HCT116 (cell line): Measurements from ENCODE around the gene HSPA2. TPM values are rescaled to one million over a fixed set of nuclear protein-coding genes. Genes with fewer than 3 reads are reported as not detected.
"Not testable (repeated sequence)": the region's sequence is repeated elsewhere in the genome, so short reads cannot be mapped to it uniquely, and the experiment has no call there.

Experiments used
- ATAC-seq: fragments of 200-7000 bp; cut with Tn5 transposase; 2 replicates; pipeline ENCODE4 v1.9.1; 2020; ENCODE audit warnings: mild to moderate bottlenecking, moderate library complexity
- BruUV-seq: library from RNA; stranded (reverse); fragments of 400-500 nt; replicated peaks from 2 replicates; lab custom pipeline; 2021; lab: Mats Ljungman, UMichigan
- CTCF ChIA-PET: fragments of 300-600 bp; sonication (Branson Sonifier 250); formaldehyde crosslinking; loops from one replicate; lab custom pipeline; 2021; ENCODE audit warnings: antibody characterized with exemption; lab: Charles Lee
- POLR2A ChIA-PET: fragments of 300-600, 350-600 bp; sonication (Branson Sonifier 250); formaldehyde crosslinking; loops from one replicate; lab custom pipeline; 2021; ENCODE audit warnings: antibody characterized with exemption; lab: Charles Lee
- RAD21 ChIA-PET, 2 experiments: fragments of 300-600 bp; sonication (Branson Sonifier 250); formaldehyde crosslinking; loops; one replicate each; lab custom pipeline; 2023; ENCODE audit warnings: low total read pairs in 2 of 2; ENCODE audit not compliant: uncharacterized antibody in 2 of 2, unreplicated experiment in 2 of 2, low non-redundant PET in 1 of 2; lab: Charles Lee
- DNase-seq: peaks from one replicate; pipeline ENCODE4 v3.0.0-alpha.2; 2010; ENCODE audit warnings: low read depth, low spot score
- H2AFZ ChIP-seq: fragments of 200-600 bp; shearing (Covaris generic), sonication (generic); 2 replicates; pipeline ENCODE4 v1.6.1; 2017; ENCODE audit warnings: low read depth, mixed run types, mixed read lengths, antibody characterized with exemption, low read length; ENCODE audit not compliant: poor library complexity, severe bottlenecking
- H3K27ac ChIP-seq: 2 replicates; pipeline ENCODE4 v1.5.1; 2012; ENCODE audit warnings: low read depth, low read length
- H3K27me3 ChIP-seq: fragments of 200-600 bp; sonication (generic); 2 replicates; pipeline ENCODE4 v1.6.1; 2016; ENCODE audit warnings: mixed run types, low read length, mixed read lengths; ENCODE audit not compliant: insufficient read depth
- H3K36me3 ChIP-seq, 2 experiments: fragments of 200-500 bp in 1 of 2; fragments of 200-600 bp in 1 of 2; sonication (Bioruptor generic) in 1 of 2; sonication (generic) in 1 of 2; 2 replicates each; pipeline versions ENCODE4 v1.5.1 to v1.6.1; 2014 to 2016; ENCODE audit warnings: low read length in 2 of 2, inconsistent platforms in 1 of 2, mixed read lengths in 1 of 2, mixed run types in 1 of 2; ENCODE audit not compliant: insufficient read depth in 2 of 2, control insufficient read depth in 1 of 2
- H3K4me1 ChIP-seq, 2 experiments: fragments of 200-600 bp in 1 of 2; sonication (generic) in 1 of 2; 2 replicates each; pipeline versions ENCODE4 v1.5.1 to v1.6.1; 2012 to 2017; ENCODE audit warnings: low read length in 2 of 2, inconsistent platforms in 1 of 2, mild to moderate bottlenecking in 1 of 2, mixed read lengths in 1 of 2, mixed run types in 1 of 2, moderate library complexity in 1 of 2; ENCODE audit not compliant: insufficient read depth in 2 of 2, control insufficient read depth in 1 of 2
- H3K4me2 ChIP-seq: fragments of 200-600 bp; sonication (generic); 2 replicates; pipeline ENCODE4 v1.6.1; 2017; ENCODE audit warnings: mixed run types, low read length, mixed read lengths
- H3K4me3 ChIP-seq, 2 experiments: fragments of 200-600 bp in 1 of 2; sonication (generic) in 1 of 2; replicated peaks in 1 of 2; 2 replicates each; pipeline ENCODE4 v1.5.1; 2011 to 2016; ENCODE audit warnings: low read length in 2 of 2, control low read depth in 1 of 2, low read depth in 1 of 2, mild to moderate bottlenecking in 1 of 2, mixed read lengths in 1 of 2, mixed run types in 1 of 2
- H3K79me2 ChIP-seq: fragments of 200-600 bp; sonication (generic); 2 replicates; pipeline ENCODE4 v1.6.1; 2017; ENCODE audit warnings: mild to moderate bottlenecking, mixed run types, low read length, moderate library complexity, mixed read lengths; ENCODE audit not compliant: insufficient read depth
- H3K9ac ChIP-seq: fragments of 200-600 bp; sonication (generic); 2 replicates; pipeline ENCODE4 v1.6.1; 2016; ENCODE audit warnings: low read length, mixed read lengths
- H3K9me2 ChIP-seq: fragments of 200-600 bp; sonication (generic), shearing (Covaris generic); 2 replicates; pipeline ENCODE4 v1.6.1; 2017; ENCODE audit warnings: mixed run types, mild to moderate bottlenecking, moderate library complexity; ENCODE audit not compliant: insufficient read depth
- H3K9me3 ChIP-seq, 2 experiments: fragments of 200-500 bp in 1 of 2; fragments of 200-600 bp in 1 of 2; sonication (Bioruptor generic) in 1 of 2; sonication (generic) in 1 of 2; 2 replicates each; pipeline ENCODE4 v1.6.1; 2014 to 2017; ENCODE audit warnings: low read length in 2 of 2, mixed read lengths in 2 of 2, inconsistent platforms in 1 of 2, low read depth in 1 of 2, mild to moderate bottlenecking in 1 of 2, mixed run types in 1 of 2, moderate library complexity in 1 of 2; ENCODE audit not compliant: control insufficient read depth in 1 of 2, insufficient read depth in 1 of 2
- H4K20me1 ChIP-seq: fragments of 200-600 bp; sonication (generic), shearing (Covaris generic); 2 replicates; pipeline ENCODE4 v1.6.1; 2017; ENCODE audit warnings: mixed run types, mild to moderate bottlenecking, moderate library complexity; ENCODE audit not compliant: insufficient read depth
- CBX3 ChIP-seq: IDR thresholded peaks from 2 replicates; pipeline ENCODE4 v1.6.1; 2012; ENCODE audit warnings: low read depth
- CEBPB ChIP-seq: IDR thresholded peaks from 2 replicates; pipeline ENCODE4 v1.6.1; 2012; ENCODE audit warnings: low read depth
- CTCF ChIP-seq, 3 experiments: fragments of 200-600 bp in 1 of 3; sonication (generic) in 1 of 3; IDR thresholded peaks in 2 of 3; conservative IDR thresholded peaks in 1 of 3; 2 replicates each; pipeline ENCODE4 v1.5.1; 2012 to 2017; ENCODE audit warnings: low read depth in 2 of 3, low read length in 2 of 3, antibody characterized with exemption in 1 of 3, borderline replicate concordance in 1 of 3, control low read depth in 1 of 3, mild to moderate bottlenecking in 1 of 3, mixed read lengths in 1 of 3, mixed run types in 1 of 3, moderate library complexity in 1 of 3; ENCODE audit not compliant: insufficient read depth in 1 of 3
- EGR1 ChIP-seq: IDR thresholded peaks from 2 replicates; pipeline ENCODE4 v1.6.1; 2012; ENCODE audit warnings: low read depth
- ELF1 ChIP-seq: IDR thresholded peaks from 2 replicates; pipeline ENCODE4 v1.6.1; 2012; ENCODE audit warnings: low read depth, borderline replicate concordance
- EZH2 ChIP-seq: fragments of 200-600 bp; sonication (generic); IDR thresholded peaks from 2 replicates; pipeline ENCODE4 v1.6.1; 2017; ENCODE audit warnings: antibody characterized with exemption, mixed run types
- EZH2phosphoT487 ChIP-seq: fragments of 200-600 bp; IDR thresholded peaks from 2 replicates; pipeline ENCODE4 v1.6.1; 2018; ENCODE audit warnings: antibody characterized with exemption, borderline replicate concordance
- FOSL1 ChIP-seq: IDR thresholded peaks from 2 replicates; pipeline ENCODE4 v1.6.1; 2012; ENCODE audit warnings: low read depth
- JUND ChIP-seq: IDR thresholded peaks from 2 replicates; pipeline ENCODE4 v1.6.1; 2012
- MAX ChIP-seq: IDR thresholded peaks from 2 replicates; pipeline ENCODE4 v1.6.1; 2012
- POLR2A ChIP-seq: IDR thresholded peaks from 2 replicates; pipeline ENCODE4 v1.7.0; 2011; ENCODE audit warnings: borderline replicate concordance; ENCODE audit not compliant: insufficient read depth, insufficient read length; ENCODE audit errors: extremely low read depth
- POLR2AphosphoS5 ChIP-seq: IDR thresholded peaks from 2 replicates; pipeline ENCODE4 v1.6.1; 2011; ENCODE audit warnings: mild to moderate bottlenecking, low read depth, low read length, moderate library complexity
- RAD21 ChIP-seq: IDR thresholded peaks from 2 replicates; pipeline ENCODE4 v1.6.1; 2012; ENCODE audit warnings: low read depth, mild to moderate bottlenecking
- SIN3A ChIP-seq: IDR thresholded peaks from 2 replicates; pipeline ENCODE4 v1.6.1; 2012; ENCODE audit warnings: low read depth
- SP1 ChIP-seq: IDR thresholded peaks from 2 replicates; pipeline ENCODE4 v1.6.1; 2012; ENCODE audit warnings: low read depth
- SRF ChIP-seq: IDR thresholded peaks from 2 replicates; pipeline ENCODE4 v1.6.1; 2012; ENCODE audit warnings: low read depth
- TCF7L2 ChIP-seq: IDR thresholded peaks from 2 replicates; pipeline ENCODE4 v1.7.0; 2011; ENCODE audit warnings: borderline replicate concordance, inconsistent platforms; ENCODE audit not compliant: insufficient read depth, insufficient read length; ENCODE audit errors: extremely low read depth
- ZBTB33 ChIP-seq: IDR thresholded peaks from 2 replicates; pipeline ENCODE4 v1.6.1; 2011; ENCODE audit warnings: mild to moderate bottlenecking, low read length, moderate library complexity; ENCODE audit not compliant: insufficient replicate concordance; ENCODE audit errors: extremely low read depth
- ZFX ChIP-seq: fragments of 450-650 bp; IDR thresholded peaks from 2 replicates; pipeline ENCODE4 v1.6.1; 2017
- ZNF274 ChIP-seq: fragments of 200-500 bp; sonication (Bioruptor generic); IDR thresholded peaks from 2 replicates; pipeline ENCODE4 v1.6.1; 2014; ENCODE audit warnings: mild to moderate bottlenecking, low read depth, low read length, inconsistent platforms
- intact Hi-C: fragments of 100-400 bp; cut with micrococcal nuclease; formaldehyde crosslinking; loops from 2 replicates; pipeline ENCODE4 v1.10.0; 2022
- total RNA-seq: library from RNA; stranded (reverse); gene quantifications from one replicate; pipeline ENCODE4 v1.2.1, GENCODE V29; 2021; ENCODE audit not compliant: unreplicated experiment

HSPA2 gene
- total RNA-seq, 1 experiment from 2014 or later, result 2.5 TPM

- no peak overlapping the region for H3K9ac ChIP-seq
- ChIA-PET RAD21 (no interaction called here), CTCF (no interaction called here), POLR2A (no interaction called here)
- H3K4me1 ChIP-seq, result no peaks in the 10 kb centered on the region
- no peaks in the 10 kb centered on the region for H3K9me2 ChIP-seq
- H3K27me3 ChIP-seq, result no peaks in the 10 kb centered on the region
- DNase-seq (no peak), ATAC-seq (no peak)
- no TSS peak for BruUV-seq
- H3K36me3 ChIP-seq, result no peaks in the 10 kb centered on the region
- peaks cover 69% of the 10 kb centered on the region for H3K79me2 ChIP-seq
- no peak overlapping the region for H3K27ac ChIP-seq
- no peak overlapping the region for H3K4me3 ChIP-seq
- H3K4me2 ChIP-seq, result no peak overlapping the region
- intact Hi-C loops, result loop anchor here (10.0 kb wide), 1 partner anchor 118 kb away; no protein-coding TSS in a partner anchor
- H3K9me3 ChIP-seq, result no peaks in the 10 kb centered on the region
- H2AFZ ChIP-seq, result no peak overlapping the region
- no peak for TF ChIP-seq JUND
- no peak for TF ChIP-seq EGR1
- no peak for TF ChIP-seq POLR2AphosphoS5
- no peak for TF ChIP-seq SIN3A
- no peak for TF ChIP-seq SRF
- TF ChIP-seq CBX3, result no peak
- TF ChIP-seq POLR2A, result no peak
- TF ChIP-seq EZH2, result no peak
- TF ChIP-seq CTCF (IDR thresholded peaks at IDR 0.05 in 2 of 3, conservative IDR thresholded peaks at IDR 0.05 in 1 of 3; ENCODE audit: borderline replicate concordance in 1 of 3, insufficient read depth in 1 of 3, low read depth in 2 of 3, low read length in 2 of 3), result no peak
- no peak for TF ChIP-seq ZBTB33
- no peak for TF ChIP-seq CEBPB
- no peak for TF ChIP-seq SP1
- TF ChIP-seq ELF1, result no peak
- no peak for TF ChIP-seq ZNF274
- TF ChIP-seq TCF7L2, result no peak
- TF ChIP-seq FOSL1, result no peak
- no peak for TF ChIP-seq MAX
- no peak for TF ChIP-seq RAD21
- no peak for TF ChIP-seq EZH2phosphoT487
- TF ChIP-seq ZFX, result no peak
- TF ChIP-seq, all 23 proteins: peak for 0
- H4K20me1 ChIP-seq, result no peaks in the 10 kb centered on the region
Observed at GRCh38 chr14:64516969-64517368, 23.6 kb upstream of the HSPA2 start.

GRCh38 chr14:64517667-64518066, 22.9 kb upstream of the HSPA2 start:
- H3K9ac ChIP-seq, H4K20me1 ChIP-seq, POLR2A ChIA-PET, DNase-seq, H3K4me2 ChIP-seq, H2AFZ ChIP-seq, H3K27ac ChIP-seq, BruUV-seq, H3K9me2 ChIP-seq, ATAC-seq, H3K4me3 ChIP-seq, H3K27me3 ChIP-seq, CTCF ChIA-PET, RAD21 ChIA-PET, H3K4me1 ChIP-seq, H3K9me3 ChIP-seq, H3K36me3 ChIP-seq: not testable (repeated sequence)
- intact Hi-C loops, result loop anchor here (10.0 kb wide), 1 partner anchor 117 kb away; no protein-coding TSS in a partner anchor
- peaks cover 62% of the 10 kb centered on the region for H3K79me2 ChIP-seq
